Central memory CD4-positive, alpha-beta T cell (primary cell): ENCODE measurements around the gene SLC43A2.
A peak's percentile ranks its signal among the peaks of the same experiment; 100 is the strongest.

Source experiments
- DNase-seq: peaks from one replicate; pipeline ENCODE4 v3.0.0; 2022

The SLC43A2 gene

GRCh38 chr17:1643293-1643998 is 14.8 kb upstream of the SLC43A2 start:
- peak; percentile 73 for DNase-seq

DNA sequence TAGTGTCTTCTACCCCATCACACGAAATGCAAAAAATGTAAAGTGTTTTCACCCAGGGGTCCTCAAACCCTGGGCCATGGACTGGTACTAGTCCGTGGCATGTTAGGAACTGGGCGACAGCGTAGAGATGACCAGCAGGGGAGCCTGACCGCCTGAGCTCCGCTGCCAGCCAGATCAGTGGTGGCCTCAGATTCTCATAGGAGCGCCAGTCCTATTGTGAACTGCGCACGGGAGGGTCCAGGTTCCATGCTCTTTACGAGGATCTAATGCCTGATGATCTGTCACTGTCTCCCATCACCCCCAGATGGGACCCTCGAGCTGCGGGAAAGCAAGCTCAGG is 12.4 kb upstream of the SLC43A2 start:
- DNase-seq = no peak

DNA sequence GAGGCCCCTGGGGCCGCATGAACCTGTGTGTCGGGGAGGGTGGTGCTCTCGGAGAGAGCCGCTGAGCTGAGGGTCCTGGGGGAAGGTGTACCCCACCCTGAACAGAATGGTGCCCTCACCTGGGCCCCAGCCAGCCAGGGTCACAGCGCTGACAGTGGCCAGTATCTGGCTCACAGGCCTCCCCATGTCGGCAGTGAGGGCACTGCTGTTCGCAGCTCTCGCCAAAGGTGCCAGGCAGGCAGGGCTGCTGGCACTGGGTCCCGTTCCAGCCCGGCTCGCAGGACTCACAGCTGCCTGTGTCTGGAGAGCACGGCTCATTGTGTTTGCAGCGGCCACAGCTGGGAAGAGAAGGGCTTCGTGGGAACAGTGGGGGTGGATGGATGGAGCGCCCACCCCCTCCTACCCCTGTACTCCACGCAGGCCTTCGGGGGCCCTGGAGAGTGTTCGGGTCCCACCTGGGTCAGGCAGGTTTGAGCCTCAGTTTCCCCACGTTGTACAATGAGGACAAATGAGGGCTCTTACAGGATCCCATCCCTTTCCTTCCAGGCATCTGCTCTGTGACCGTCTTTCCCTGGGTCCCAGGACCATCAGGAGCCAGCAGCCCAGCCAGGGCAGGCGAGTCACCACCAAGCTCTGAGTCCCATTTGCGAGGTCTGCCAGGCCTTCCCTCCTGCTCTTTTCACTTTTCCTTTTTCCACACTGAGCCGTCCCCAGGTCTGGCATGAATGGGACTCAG is 11.9 kb upstream of the SLC43A2 start:
- no peak for DNase-seq

- DNase-seq = no peak
Measured at GRCh38 chr17:1639549-1640180, 11.0 kb upstream of the SLC43A2 start.

GRCh38 chr17:1638624-1639300 is 10.1 kb upstream of the SLC43A2 start:
- DNase-seq = no peak

- no peak for DNase-seq
Measured at GRCh38 chr17:1638171-1638590, 9.5 kb upstream of the SLC43A2 start.

- no peak for DNase-seq
Measured at GRCh38 chr17:1636732-1637285, 8.2 kb upstream of the SLC43A2 start.

DNA sequence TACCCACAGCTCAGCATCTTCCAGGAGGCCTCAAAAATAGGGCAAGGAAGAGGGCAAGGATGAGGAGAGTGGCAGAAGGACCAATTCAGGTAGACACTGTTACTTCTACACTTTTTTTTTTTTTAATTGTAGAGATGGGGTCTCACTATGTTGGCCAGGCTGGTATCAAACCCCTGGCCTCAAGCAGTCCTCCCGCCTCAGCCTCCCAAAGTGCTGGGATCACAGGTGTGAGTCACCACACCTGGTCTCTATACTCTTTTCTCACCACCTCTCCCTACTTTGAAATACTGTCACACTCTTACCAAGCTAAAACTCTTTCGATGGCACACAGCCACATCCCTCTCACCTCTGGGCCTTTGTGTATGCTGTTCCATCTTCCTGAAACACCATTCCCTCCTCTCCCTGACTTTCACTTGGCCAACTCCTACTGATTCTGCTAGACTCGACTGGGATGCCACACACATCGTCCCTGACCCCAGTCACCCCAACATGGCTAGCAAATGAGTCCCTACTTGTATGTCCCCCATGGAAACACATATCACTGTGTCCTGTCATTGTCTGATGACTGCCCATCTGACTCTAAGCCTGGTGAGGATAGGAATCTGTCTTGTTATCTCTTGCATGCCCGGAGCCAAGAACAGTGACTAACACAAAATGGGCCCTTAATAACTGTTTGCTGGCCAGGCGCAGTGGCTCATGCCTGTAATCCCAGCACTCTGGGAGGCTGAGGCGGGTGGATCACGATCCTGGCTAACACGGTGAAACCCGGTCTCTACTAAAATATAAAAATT is 7.2 kb upstream of the SLC43A2 start:
- DNase-seq = no peak

DNA sequence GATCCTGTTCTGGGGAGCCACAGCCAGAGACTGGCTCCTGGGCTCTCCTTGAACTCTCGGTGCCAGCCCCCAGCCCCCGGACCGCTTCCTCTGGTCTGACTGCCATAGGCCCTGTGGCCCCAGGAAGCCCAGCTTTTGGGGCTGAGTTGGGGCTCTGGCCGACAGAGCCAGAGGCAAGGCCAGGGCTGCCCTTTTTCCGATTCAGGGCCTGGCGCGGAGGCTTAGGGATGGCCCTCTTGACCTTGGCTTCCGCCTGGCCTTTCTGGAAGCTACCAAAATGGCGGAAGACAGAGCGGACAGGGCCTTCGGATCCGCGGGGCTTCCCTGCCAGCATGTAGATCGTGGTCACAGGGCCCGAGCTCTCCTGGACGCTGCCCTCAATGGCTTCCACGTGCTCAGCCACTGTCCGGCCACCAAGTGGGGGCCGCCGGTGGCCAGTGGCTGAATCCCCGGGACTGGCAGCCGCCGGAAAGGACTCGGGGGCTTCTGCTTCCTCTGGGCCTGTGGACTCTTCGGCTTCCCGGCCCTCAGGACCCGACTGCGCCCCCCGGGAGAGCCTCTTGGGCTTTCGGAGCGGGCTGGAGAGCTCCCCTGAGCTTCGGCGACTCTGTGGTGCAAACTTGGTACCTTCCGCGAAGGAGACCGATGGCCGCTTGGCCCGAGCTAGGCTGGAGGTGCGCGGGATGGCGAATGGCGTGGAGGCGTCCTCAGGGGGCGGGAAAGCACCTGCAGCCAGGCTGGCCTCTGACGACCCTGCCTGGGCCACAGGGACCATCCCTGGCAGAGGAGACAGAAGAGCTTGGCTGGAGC is 6.4 kb upstream of the SLC43A2 start:
- no peak for DNase-seq

DNA sequence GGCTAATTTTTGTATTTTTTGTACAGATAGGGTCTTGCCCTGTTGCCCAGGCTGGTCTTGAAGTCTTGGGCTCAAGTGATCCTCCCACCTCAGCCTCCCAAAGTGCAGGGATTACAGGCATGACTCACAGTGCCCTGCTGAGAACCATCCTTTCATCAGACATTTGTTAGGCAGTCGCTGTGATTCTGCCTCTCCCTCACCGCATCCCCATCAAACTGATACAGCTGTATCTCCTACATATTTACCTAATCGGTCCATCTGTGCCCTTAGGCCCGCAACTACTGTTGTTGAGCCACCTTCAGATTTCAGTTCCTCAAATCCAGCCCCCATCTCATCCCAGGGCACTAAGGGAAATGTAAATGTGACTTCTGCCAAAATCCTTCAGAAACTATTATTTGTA is 2.0 kb upstream of the SLC43A2 start:
- no peak for DNase-seq

DNA sequence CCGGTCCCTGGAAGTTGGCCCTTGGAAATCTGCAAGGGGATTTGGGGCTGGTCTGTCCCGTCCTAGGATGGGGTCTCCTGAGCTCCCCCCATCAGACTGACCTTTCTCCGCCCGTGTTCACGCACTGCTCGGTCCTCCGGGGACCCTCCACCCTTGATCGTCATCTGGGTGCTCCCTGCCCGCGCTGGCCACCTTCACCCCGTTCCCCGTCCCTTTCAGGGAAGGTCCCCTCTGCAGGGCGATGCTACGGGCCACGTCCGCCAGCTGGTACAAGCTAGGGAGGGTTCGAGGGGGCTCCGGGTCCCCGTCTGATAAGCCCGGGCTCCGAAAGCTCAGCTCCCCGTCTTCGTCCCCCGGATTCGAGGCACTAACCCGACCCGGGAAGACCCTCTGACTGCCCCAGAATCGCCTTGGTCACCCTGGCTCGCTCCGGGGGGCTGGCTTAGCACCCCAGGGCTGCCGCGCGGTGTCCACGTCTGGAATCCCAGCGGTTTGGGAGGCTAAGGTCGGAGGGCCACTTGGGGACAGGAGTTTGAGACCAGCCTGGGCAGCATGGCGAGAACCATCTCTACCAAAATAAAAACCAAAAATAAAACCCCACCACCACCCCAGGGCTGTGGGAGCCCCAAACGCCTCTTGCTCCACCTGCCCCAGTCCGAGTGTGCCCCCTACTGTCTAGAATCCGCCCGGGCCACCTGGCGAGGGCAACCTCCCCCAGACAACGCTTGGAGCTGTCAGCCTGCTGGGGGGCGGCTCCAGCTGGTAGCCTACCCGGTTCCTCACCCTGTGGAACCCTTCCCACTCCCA is 1.1 kb upstream of the SLC43A2 start:
- DNase-seq = peak; percentile 53

DNA sequence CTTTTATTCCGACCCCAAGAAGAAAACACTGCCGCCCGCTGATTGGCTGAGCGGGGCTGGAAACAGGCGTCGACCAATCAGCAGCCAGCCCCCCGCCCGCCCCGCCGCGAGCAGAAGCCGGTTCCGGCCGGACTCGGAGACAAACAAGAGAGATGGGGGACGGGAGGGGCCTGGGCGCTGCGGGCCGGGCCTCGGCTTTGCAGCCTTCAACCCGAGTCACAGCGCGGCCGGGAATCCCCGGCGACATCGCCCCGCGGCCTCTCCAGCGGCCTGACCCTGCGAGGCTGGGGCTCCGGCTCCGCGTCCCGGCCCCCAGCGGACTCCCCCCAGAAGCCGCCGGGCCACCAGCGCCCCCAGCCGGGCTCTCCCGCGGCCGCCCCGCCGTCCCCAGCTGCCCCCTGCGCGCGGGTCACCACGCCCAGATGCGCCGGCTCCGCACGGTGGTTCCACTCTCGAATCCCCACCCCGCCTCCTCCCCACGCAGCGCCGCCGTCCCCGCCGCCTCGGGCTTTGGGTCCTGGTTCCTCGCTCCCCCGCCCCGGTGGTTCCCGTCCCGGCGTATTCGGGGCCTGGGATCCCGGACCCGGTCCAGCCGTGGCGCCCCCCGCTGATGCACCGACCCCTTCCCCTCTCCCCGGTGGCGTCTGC is 346 bp upstream of the SLC43A2 start:
- peak; percentile 80 for DNase-seq

GRCh38 chr17:1627182-1627981 is 1.3 kb downstream of the SLC43A2 start:
- DNase-seq = no peak

GRCh38 chr17:1626333-1626732 is 2.3 kb downstream of the SLC43A2 start:
- no peak for DNase-seq

DNA sequence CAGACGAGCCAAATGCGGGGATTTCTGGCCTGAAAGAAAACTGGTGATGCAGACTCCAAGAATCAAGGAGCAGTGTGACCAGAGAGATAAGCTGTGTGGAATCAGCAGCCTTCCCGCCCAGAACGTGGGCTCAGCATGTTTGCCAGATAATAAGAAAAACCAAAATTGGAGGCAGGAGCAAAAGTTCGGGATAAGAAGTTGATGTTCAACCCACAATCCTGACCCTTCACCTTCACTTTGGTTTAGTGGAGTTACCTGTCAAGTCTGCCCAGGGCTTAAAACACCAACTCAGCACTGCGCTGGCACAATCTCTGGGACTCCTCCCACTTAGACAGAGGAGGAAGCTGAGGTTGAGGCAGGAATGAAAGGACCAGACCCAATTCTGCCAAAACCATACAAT is 3.1 kb downstream of the SLC43A2 start:
- no peak for DNase-seq

GRCh38 chr17:1625053-1625452 is 3.6 kb downstream of the SLC43A2 start:
- no peak for DNase-seq

DNA sequence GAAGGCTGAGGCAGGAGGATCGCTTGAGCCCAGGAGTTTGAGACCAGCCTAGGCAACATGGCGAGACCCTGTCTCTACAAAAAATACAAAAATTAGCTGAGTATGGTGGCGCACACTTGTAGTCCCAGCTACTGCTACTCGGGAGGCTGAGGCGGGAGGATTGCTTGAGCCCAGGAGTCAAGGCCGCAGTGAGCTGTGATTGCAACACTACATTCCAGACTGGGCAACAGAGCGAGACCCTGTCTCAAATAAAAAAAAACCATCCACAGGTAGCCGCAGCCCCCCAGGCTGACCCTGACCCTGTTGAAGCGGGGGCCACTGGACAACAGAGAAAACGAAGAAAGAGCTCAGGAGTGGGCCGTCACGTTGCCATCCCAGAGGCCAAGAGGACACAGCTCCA is 4.0 kb downstream of the SLC43A2 start:
- DNase-seq = no peak

DNA sequence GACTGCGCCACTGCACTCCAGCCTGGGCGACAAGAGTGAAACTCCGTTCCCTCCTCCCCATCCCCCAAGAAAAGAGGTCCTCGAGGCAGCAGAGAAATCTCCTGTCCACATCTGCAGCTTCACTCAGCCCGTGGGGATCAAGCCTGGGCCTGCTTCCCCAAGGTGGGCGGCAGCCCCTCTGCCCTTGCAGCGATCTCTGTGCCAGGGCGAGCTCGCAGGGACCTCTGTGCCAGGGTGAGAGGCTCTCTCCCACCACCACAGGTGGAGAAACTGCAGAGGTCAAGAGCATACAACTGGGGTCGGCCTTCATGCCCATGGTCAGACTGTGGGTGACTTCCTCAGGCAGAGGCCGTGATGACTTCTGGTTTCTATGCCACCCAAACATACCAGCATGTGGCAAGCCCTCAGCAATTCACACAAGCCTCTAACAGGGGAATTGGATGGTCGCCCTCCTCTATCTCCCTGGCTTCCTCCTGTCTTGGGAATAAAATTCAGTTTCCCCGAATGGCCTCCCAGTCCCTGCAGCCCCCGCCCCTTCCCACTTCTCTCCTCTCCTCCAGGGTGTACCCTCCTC is 5.5 kb downstream of the SLC43A2 start:
- no peak for DNase-seq
